ENCODE measurements around the gene CREB3L1. TPM values are rescaled to one million over a fixed set of nuclear protein-coding genes. Genes with fewer than 3 reads are reported as not detected.

Gene CREB3L1
- total RNA-seq, 2 donors from 2014 or later, result 8.8 to 9.9 TPM

DNA sequence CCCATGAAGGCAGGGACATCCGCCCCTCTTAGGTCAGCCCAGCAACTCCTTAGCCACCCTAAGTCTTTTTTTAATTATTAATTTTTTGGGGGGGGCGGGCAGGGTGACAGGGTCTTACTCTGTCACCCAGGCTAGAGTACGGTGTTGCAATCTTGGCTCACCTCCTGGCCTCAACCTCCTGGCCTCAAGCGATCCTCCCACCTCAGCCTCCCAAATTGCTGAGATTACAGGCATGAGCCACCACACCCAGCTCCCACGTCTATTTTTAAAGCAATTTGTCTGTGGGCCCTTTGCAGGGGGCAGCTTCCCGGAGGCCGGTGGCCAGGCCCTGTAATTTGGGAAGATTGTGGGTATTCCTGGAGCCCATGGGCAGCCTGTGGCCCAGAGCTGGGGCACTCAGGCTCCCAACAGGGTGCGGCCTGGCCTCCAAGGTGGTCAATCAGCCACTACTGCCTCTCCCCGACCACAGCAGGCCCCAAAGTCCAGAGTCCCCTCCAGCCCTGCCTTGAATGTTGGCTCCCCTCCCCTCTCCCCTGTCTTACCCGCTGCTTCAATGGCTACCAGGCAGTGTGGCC, 27.2 kb downstream of the CREB3L1 start:
- TF ChIP-seq, protein P1, sequence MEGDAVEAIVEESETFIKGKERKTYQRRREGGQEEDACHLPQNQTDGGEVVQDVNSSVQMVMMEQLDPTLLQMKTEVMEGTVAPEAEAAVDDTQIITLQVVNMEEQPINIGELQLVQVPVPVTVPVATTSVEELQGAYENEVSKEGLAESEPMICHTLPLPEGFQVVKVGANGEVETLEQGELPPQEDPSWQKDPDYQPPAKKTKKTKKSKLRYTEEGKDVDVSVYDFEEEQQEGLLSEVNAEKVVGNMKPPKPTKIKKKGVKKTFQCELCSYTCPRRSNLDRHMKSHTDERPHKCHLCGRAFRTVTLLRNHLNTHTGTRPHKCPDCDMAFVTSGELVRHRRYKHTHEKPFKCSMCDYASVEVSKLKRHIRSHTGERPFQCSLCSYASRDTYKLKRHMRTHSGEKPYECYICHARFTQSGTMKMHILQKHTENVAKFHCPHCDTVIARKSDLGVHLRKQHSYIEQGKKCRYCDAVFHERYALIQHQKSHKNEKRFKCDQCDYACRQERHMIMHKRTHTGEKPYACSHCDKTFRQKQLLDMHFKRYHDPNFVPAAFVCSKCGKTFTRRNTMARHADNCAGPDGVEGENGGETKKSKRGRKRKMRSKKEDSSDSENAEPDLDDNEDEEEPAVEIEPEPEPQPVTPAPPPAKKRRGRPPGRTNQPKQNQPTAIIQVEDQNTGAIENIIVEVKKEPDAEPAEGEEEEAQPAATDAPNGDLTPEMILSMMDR (conservative IDR thresholded peaks at IDR 0.05), result no peak
- no peak overlapping the region for H3K27ac ChIP-seq (ENCODE audit: low read depth, low read length)
- Mint-ChIP-seq H3K9me3 (no peaks in the 10 kb centered on the region), H3K27ac (no peak overlapping the region), H3K4me3 (no peak overlapping the region), H3K27me3 (ENCODE audit: insufficient read depth) (no peaks in the 10 kb centered on the region), H3K4me1 (peaks cover 9% of the 10 kb centered on the region), H3K36me3 (ENCODE audit: low read depth) (peaks cover 10% of the 10 kb centered on the region)
- peaks cover 9% of the 10 kb centered on the region for H3K36me3 ChIP-seq (ENCODE audit: control insufficient read depth, insufficient read depth, low read length)
- H3K27me3 ChIP-seq (ENCODE audit: control insufficient read depth, insufficient read depth, low read length, poor library complexity, severe bottlenecking), result no peaks in the 10 kb centered on the region
- no peaks in the 10 kb centered on the region for H3K9me3 ChIP-seq (ENCODE audit: control insufficient read depth, low read length)
- 90 to 93% methylated on average over 2 to 10 of the region's 10 CpGs for WGBS, 2 experiments (ENCODE audit: insufficient coverage in 1 of 2, insufficient read length in 1 of 2)
- H3K4me1 ChIP-seq (ENCODE audit: control insufficient read depth, insufficient read depth, low read length), result no peaks in the 10 kb centered on the region
- no peak overlapping the region for H3K9ac ChIP-seq (ENCODE audit: extremely low read depth, low read length, poor library complexity, severe bottlenecking)
- H3K4me3 ChIP-seq (ENCODE audit: low read length), result no peak overlapping the region
- DNase-seq, result no peak

DNA sequence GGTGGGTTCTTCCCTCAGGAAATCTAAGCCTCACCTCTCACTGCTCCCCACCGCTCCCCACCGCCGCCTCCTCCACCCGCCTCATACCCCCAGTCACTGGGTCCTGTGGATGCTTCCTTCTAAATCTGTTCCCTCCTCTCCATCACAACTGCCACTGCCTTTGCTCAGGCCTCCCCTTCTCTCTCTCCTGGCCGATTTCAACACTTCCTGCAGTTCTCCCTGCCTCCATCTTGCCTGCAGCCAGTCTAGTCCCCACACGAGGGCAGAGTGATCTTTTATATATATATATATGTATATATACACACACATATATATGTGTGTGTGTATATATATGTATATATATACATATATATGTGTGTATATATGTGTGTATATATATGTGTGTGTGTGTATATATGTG, 27.8 kb downstream of the CREB3L1 start:
- 91 to 92% methylated on average over 4 to 5 of the region's 6 CpGs for WGBS, 2 experiments (ENCODE audit: insufficient coverage in 1 of 2, insufficient read length in 1 of 2)
- Histone ChIP-seq H3K27ac (ENCODE audit: low read depth, low read length) (no peak overlapping the region), H3K9me3 (ENCODE audit: control insufficient read depth, low read length) (no peaks in the 10 kb centered on the region), H3K4me1 (ENCODE audit: control insufficient read depth, insufficient read depth, low read length) (no peaks in the 10 kb centered on the region), H3K4me3 (ENCODE audit: low read length) (no peak overlapping the region), H3K36me3 (ENCODE audit: control insufficient read depth, insufficient read depth, low read length) (peaks cover 5% of the 10 kb centered on the region), H3K9ac (ENCODE audit: extremely low read depth, low read length, poor library complexity, severe bottlenecking) (no peak overlapping the region), H3K27me3 (ENCODE audit: control insufficient read depth, insufficient read depth, low read length, poor library complexity, severe bottlenecking) (no peaks in the 10 kb centered on the region)
- no peak overlapping the region for H3K27ac Mint-ChIP-seq
- H3K9me3 Mint-ChIP-seq, result no peaks in the 10 kb centered on the region
- no peak for DNase-seq
- H3K4me3 Mint-ChIP-seq, result no peak overlapping the region
- TF ChIP-seq, protein P1 (conservative IDR thresholded peaks at IDR 0.05), result no peak
- H3K36me3 Mint-ChIP-seq (ENCODE audit: low read depth), result peaks cover 10% of the 10 kb centered on the region
- no peaks in the 10 kb centered on the region for H3K27me3 Mint-ChIP-seq (ENCODE audit: insufficient read depth)
- peaks cover 9% of the 10 kb centered on the region for H3K4me1 Mint-ChIP-seq

DNA sequence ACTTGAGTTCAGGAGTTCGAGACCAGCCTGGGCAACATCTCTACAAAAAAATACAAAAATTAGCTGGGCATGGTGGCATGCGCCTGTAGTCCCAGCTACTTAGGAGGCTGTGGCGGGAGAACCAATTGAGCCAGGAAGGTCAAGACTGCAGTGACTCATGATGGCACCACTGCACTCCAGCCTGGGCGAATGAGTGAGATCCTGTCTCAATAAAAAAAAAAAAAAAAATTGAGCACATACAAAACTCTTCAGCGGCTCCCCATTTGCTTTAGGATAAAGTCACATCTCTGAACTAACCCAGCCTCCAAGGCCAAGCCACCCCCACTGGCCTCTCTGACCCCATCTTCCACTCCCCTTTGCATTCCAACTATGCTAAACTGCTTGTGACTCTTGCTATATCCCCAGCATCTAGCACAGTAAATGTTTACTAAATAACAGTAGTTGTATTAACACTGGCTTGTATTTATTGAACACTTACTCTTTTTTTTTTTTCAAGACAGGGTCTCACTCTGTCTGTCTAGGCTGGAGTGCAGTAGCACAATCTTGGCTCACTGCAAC, 28.9 kb downstream of the CREB3L1 start:
- Histone ChIP-seq H3K27me3 (ENCODE audit: control insufficient read depth, insufficient read depth, low read length, poor library complexity, severe bottlenecking) (no peaks in the 10 kb centered on the region), H3K4me1 (ENCODE audit: control insufficient read depth, insufficient read depth, low read length) (no peaks in the 10 kb centered on the region), H3K36me3 (ENCODE audit: control insufficient read depth, insufficient read depth, low read length) (peaks cover 4% of the 10 kb centered on the region), H3K9ac (ENCODE audit: extremely low read depth, low read length, poor library complexity, severe bottlenecking) (no peak overlapping the region), H3K27ac (ENCODE audit: low read depth, low read length) (no peak overlapping the region), H3K4me3 (ENCODE audit: low read length) (no peak overlapping the region), H3K9me3 (ENCODE audit: control insufficient read depth, low read length) (no peaks in the 10 kb centered on the region)
- Mint-ChIP-seq H3K27ac (no peak overlapping the region), H3K36me3 (ENCODE audit: low read depth) (peaks cover 8% of the 10 kb centered on the region), H3K4me3 (no peak overlapping the region), H3K9me3 (no peaks in the 10 kb centered on the region), H3K27me3 (ENCODE audit: insufficient read depth) (no peaks in the 10 kb centered on the region), H3K4me1 (peaks cover 9% of the 10 kb centered on the region)
- WGBS, 2 experiments (ENCODE audit: insufficient coverage in 1 of 2, insufficient read length in 1 of 2), result 95 to 100% methylated on average over 3 to 5 of the region's 5 CpGs
- DNase-seq, result no peak
- TF ChIP-seq, protein P1 (conservative IDR thresholded peaks at IDR 0.05), result no peak

All from endodermal cell (in vitro differentiated cells).